HepG2 (cell line): ENCODE data around the gene KMT2E. TPM values are rescaled to one million over a fixed set of nuclear protein-coding genes. Genes with fewer than 3 reads are reported as not detected.

ENCODE experiments used
- CCAR2 ChIP-seq: fragments of 200-400 bp; formaldehyde crosslinking; optimal IDR thresholded peaks from 2 replicates; pipeline ENCODE3; 2018; ENCODE audit warnings: low read depth, mild to moderate bottlenecking, low read length, moderate library complexity
- CENPX ChIP-seq: sonication (generic); formaldehyde crosslinking; IDR thresholded peaks from 2 replicates; pipeline ENCODE4 v1.9.0; 2021; ENCODE audit warnings: mild to moderate bottlenecking, missing genetic modification reagents, moderate library complexity
- DMAP1 ChIP-seq: IDR thresholded peaks from 2 replicates; pipeline ENCODE4 v1.6.1; 2016
- EHMT2 ChIP-seq: fragments of 200-600 bp; sonication (generic); IDR thresholded peaks from 2 replicates; pipeline ENCODE4 v1.7.0; 2017; ENCODE audit warnings: antibody characterized with exemption, low read depth, low read length, borderline replicate concordance
- FIP1L1 ChIP-seq: fragments of 200-400 bp; formaldehyde crosslinking; IDR thresholded peaks from 2 replicates; pipeline ENCODE4 v1.6.1; 2018; ENCODE audit warnings: low read depth, mild to moderate bottlenecking, low read length, moderate library complexity, borderline replicate concordance; ENCODE audit not compliant: insufficient read depth
- FOXM1 ChIP-seq: sonication (generic); formaldehyde crosslinking; IDR thresholded peaks from 2 replicates; pipeline ENCODE4 v1.5.0; 2020; ENCODE audit warnings: missing genetic modification reagents
- GRHL1 ChIP-seq: sonication (generic); formaldehyde crosslinking; conservative IDR thresholded peaks from 2 replicates; pipeline ENCODE4 v1.8.0; 2022; ENCODE audit warnings: missing genetic modification reagents
- KDM2A ChIP-seq: sonication (generic); formaldehyde crosslinking; IDR thresholded peaks from 2 replicates; pipeline ENCODE4 v1.4.0; 2020; ENCODE audit warnings: low read depth, missing genetic modification reagents, borderline replicate concordance
- MAFF ChIP-seq: IDR thresholded peaks from 2 replicates; pipeline ENCODE4 v1.6.1; 2011; ENCODE audit warnings: low read depth, low read length, improper control_type of control experiment
- MEF2D ChIP-seq: sonication (generic); formaldehyde crosslinking; IDR thresholded peaks from 2 replicates; pipeline ENCODE4 v1.5.1; 2020; ENCODE audit warnings: mild to moderate bottlenecking, missing genetic modification reagents
- NFE2 ChIP-seq: sonication (generic); formaldehyde crosslinking; IDR thresholded peaks from 2 replicates; pipeline ENCODE4 v1.4.0; 2020; ENCODE audit warnings: missing genetic modification reagents
- RCOR2 ChIP-seq: IDR thresholded peaks from 2 replicates; pipeline ENCODE4 v1.6.1; 2016; ENCODE audit warnings: missing biosample characterization, missing genetic modification reagents
- ZC3H4 ChIP-seq: sonication (generic); formaldehyde crosslinking; IDR thresholded peaks from 2 replicates; pipeline ENCODE4 v1.4.0; 2020; ENCODE audit warnings: missing genetic modification reagents, borderline replicate concordance
- ZNF136 ChIP-seq: sonication (generic); formaldehyde crosslinking; IDR thresholded peaks from 2 replicates; pipeline ENCODE4 v1.8.1; 2022; ENCODE audit warnings: low read depth, mild to moderate bottlenecking, moderate library complexity, missing genetic modification reagents
- ZNF441 ChIP-seq: sonication (generic); formaldehyde crosslinking; IDR thresholded peaks from 2 replicates; pipeline ENCODE4 v1.7.0; 2021; ENCODE audit warnings: missing genetic modification reagents, borderline replicate concordance
- ZNF543 ChIP-seq: sonication (generic); formaldehyde crosslinking; IDR thresholded peaks from 2 replicates; pipeline ENCODE4 v1.4.0; 2020; ENCODE audit warnings: mild to moderate bottlenecking, missing genetic modification reagents
- ZSCAN5A ChIP-seq: sonication (generic); formaldehyde crosslinking; IDR thresholded peaks from 2 replicates; pipeline ENCODE4 v1.8.0; 2022; ENCODE audit warnings: mild to moderate bottlenecking, missing genetic modification reagents, borderline replicate concordance
- polyA plus RNA-seq, 8 experiments: library from polyadenylated mRNA; depleted of rRNA in 3 of 8; stranded (reverse) in 7 of 8; unstranded in 1 of 8; fragments of >200 nt; fragmentation: Illumina TruSeq in 4 of 8; extraction: Trizol in 4 of 8; gene quantifications; 2 replicates each; pipeline versions ENCODE4 v1.2.1 to v1.2.3, GENCODE V29; 2011 to 2016; ENCODE audit warnings: low read depth in 4 of 8, missing spikeins in 1 of 8, mixed read lengths in 1 of 8; ENCODE audit not compliant: insufficient read depth in 1 of 8
- total RNA-seq, 5 experiments: library from RNA; depleted of rRNA; stranded (reverse); fragments of >200 nt; fragmentation: Illumina TruSeq; extraction: Trizol; gene quantifications; 2 replicates each; pipeline ENCODE4 v1.2.3, GENCODE V29; 2016; ENCODE audit warnings: low read depth in 1 of 5
- TF ChIP-seq, protein P1 (sequence below): sonication (generic); formaldehyde crosslinking; IDR thresholded peaks from 2 replicates; pipeline ENCODE4 v1.5.0; 2020; ENCODE audit warnings: missing genetic modification reagents
- TF ChIP-seq, protein P2 (sequence below): sonication (generic); formaldehyde crosslinking; IDR thresholded peaks from 2 replicates; pipeline ENCODE4 v1.5.1; 2020; ENCODE audit warnings: mild to moderate bottlenecking, missing genetic modification reagents
- TF ChIP-seq, protein P3 (sequence below): sonication (generic); formaldehyde crosslinking; IDR thresholded peaks from 2 replicates; pipeline ENCODE4 v1.4.0; 2020; ENCODE audit warnings: missing genetic modification reagents

Gene KMT2E
- total and polyA plus RNA-seq, 2 of the 13 experiments (the other 11 are each of a cell fraction or from before 2014, with no cell fraction given): 6.3 to 24.4 TPM

GRCh38 chr7:104983578-104984539 lies 30.1 kb upstream of the KMT2E start (continued):
- TF ChIP-seq, protein P1, sequence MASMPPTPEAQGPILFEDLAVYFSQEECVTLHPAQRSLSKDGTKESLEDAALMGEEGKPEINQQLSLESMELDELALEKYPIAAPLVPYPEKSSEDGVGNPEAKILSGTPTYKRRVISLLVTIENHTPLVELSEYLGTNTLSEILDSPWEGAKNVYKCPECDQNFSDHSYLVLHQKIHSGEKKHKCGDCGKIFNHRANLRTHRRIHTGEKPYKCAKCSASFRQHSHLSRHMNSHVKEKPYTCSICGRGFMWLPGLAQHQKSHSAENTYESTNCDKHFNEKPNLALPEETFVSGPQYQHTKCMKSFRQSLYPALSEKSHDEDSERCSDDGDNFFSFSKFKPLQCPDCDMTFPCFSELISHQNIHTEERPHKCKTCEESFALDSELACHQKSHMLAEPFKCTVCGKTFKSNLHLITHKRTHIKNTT (CRISPR knock-in tag): no peak
- TF ChIP-seq ZC3H4 (CRISPR knock-in tag): no peak
- TF ChIP-seq EHMT2: no peak
- no peak for TF ChIP-seq GRHL1 (CRISPR knock-in tag)
- TF ChIP-seq, protein P2, sequence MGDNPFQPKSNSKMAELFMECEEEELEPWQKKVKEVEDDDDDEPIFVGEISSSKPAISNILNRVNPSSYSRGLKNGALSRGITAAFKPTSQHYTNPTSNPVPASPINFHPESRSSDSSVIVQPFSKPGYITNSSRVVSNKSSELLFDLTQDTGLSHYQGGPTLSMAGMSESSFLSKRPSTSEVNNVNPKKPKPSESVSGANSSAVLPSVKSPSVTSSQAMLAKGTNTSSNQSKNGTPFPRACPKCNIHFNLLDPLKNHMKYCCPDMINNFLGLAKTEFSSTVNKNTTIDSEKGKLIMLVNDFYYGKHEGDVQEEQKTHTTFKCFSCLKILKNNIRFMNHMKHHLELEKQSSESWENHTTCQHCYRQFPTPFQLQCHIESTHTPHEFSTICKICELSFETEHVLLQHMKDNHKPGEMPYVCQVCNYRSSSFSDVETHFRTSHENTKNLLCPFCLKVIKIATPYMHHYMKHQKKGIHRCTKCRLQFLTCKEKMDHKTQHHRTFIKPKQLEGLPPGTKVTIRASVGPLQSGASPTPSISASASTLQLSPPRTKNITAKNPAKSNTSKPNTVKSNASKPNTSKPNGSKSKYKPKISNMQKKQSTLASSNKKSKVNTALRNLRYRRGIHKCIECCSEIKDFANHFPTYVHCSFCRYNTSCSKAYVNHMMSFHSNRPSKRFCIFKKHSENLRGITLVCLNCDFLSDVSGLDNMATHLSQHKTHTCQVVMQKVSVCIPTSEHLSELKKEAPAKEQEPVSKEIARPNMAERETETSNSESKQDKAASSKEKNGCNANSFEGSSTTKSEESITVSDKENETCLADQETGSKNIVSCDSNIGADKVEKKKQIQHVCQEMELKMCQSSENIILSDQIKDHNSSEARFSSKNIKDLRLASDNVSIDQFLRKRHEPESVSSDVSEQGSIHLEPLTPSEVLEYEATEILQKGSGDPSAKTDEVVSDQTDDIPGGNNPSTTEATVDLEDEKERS: peak; percentile 57
- peak; percentile 77 for TF ChIP-seq MEF2D (CRISPR knock-in tag)
- peak; percentile 85; the same call in 1 of the 2 replicates for TF ChIP-seq DMAP1
- peak; percentile 93 for TF ChIP-seq ZNF543 (CRISPR knock-in tag)
- TF ChIP-seq FOXM1 (CRISPR knock-in tag): no peak
- TF ChIP-seq FIP1L1: peak; percentile 80; the same call in 1 of the 2 replicates
- TF ChIP-seq KDM2A (CRISPR knock-in tag): peak; percentile 100
- TF ChIP-seq NFE2 (CRISPR knock-in tag): no peak
- TF ChIP-seq ZNF136 (CRISPR knock-in tag): no peak
- TF ChIP-seq, protein P3, sequence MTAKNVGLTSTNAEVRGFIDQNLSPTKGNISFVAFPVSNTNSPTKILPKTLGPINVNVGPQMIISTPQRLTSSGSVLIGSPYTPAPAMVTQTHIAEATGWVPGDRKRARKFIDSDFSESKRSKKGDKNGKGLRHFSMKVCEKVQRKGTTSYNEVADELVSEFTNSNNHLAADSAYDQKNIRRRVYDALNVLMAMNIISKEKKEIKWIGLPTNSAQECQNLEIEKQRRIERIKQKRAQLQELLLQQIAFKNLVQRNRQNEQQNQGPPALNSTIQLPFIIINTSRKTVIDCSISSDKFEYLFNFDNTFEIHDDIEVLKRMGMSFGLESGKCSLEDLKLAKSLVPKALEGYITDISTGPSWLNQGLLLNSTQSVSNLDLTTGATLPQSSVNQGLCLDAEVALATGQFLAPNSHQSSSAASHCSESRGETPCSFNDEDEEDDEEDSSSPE (CRISPR knock-in tag): peak; percentile 74
- TF ChIP-seq CCAR2: no peak
- TF ChIP-seq ZSCAN5A: no peak; the same call in 1 of the 2 replicates
- TF ChIP-seq CENPX (CRISPR knock-in tag): no peak
- no peak for TF ChIP-seq MAFF
- peak; percentile 45; the same call in 1 of the 2 replicates for TF ChIP-seq ZNF441 (CRISPR knock-in tag)
- TF ChIP-seq RCOR2: no peak
